ENCODE measurements around the gene ATP5PD.
A peak's percentile ranks its signal among the peaks of the same experiment; 100 is the strongest.
"Not testable (repeated sequence)": the region's sequence is repeated elsewhere in the genome, so short reads cannot be mapped to it uniquely, and the experiment has no call there.

ATP5PD gene

DNA sequence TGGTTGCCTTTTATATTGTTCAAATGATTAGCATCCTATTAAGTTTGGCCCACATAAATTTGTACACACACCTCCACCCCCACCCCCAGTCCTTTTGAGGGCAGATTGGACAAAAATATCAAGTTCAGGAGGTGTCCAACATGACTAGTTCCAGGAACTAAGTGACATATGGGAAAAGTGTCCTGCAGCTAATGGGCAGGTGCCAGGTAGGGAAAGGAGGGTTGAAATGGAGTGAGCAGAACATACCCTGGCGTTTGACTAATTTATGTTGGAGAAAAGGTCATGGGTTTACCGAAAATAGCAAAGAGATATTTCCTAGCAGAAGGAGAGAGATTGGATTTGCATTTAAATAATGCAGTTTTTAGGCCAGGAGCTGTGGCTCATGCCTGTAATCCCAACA is 5.2 kb upstream of the ATP5PD start:
- DNase-seq (ENCODE audit: low spot score) = no peak

GRCh38 chr17:75049706-75050105 is 2.9 kb upstream of the ATP5PD start:
- DNase-seq (ENCODE audit: low spot score) = no peak

DNA sequence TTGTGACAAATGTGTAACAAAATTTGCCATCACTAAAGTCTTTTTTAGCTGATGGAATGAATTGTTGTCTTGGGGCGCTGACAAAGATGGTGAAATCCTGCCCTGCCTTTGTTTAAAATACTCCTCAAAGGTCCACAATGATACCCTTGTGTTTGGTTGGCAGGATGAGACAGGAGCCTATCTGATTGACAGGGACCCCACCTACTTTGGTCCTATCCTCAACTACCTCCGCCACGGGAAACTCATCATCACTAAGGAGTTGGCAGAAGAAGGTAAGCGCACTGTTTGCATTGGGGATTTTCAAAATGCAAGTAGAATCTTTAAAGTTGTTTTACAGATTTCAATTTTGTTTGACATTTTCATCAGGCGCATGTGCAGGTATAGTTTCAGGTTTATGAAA is 2.3 kb upstream of the ATP5PD start:
- no peak for DNase-seq (ENCODE audit: low spot score)

DNA sequence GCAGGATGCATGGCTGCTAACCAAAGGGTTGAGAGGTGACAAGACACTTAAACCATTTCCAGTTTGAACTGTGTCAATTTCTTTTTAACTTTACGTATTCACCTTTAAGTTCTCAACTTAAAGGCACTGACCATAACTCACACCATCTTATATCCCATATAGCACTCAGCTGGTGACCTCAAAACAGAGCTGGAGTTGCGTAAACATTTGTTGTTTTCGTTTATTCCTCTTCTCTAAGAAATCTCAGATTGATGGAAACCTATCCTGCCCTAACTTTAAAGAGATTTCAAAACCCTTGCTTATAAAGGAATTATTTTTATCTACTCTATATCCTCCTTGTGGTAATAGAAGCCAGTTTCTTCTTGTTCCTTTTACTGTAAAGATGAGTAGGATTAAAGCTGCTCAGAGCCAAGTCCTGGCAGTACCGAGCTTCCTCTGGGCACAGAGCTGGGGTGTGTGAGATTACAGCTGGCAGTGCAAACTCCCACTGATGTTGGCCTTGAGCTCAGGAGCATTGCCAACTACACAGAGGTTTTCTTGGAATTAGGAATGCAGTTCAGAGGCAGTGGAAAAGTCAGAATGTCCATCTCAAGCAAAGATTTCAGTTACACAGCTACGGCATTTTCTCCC is 1.6 kb upstream of the ATP5PD start:
- DNase-seq (ENCODE audit: low spot score) = no peak

GRCh38 chr17:75047398-75048098 is 779 bp upstream of the ATP5PD start:
- no peak for DNase-seq (ENCODE audit: low spot score)

DNA sequence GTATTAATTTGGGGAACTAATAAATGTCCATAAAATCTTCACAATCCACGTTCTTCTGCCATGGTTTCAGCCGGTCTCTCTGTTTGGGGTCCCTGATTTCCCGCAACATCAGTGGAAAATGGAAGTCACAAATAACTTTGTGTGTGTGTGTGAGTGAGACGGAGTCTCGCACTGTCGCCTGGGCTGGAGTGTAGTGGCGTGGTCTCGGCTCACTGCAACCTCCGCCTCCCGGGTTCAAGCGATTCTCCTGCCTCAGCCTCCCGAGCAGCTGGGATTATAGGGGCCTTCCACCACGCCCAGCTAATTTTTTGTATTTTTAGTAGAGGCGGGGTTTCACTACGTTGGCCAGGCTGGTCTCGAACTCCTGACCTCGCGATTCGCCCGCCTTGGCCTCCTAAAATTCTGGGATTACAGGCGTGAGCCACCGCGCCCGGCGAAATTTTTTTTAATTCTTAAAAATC is 793 bp downstream of the ATP5PD start:
- not testable (repeated sequence) for DNase-seq (ENCODE audit: low spot score)

DNA sequence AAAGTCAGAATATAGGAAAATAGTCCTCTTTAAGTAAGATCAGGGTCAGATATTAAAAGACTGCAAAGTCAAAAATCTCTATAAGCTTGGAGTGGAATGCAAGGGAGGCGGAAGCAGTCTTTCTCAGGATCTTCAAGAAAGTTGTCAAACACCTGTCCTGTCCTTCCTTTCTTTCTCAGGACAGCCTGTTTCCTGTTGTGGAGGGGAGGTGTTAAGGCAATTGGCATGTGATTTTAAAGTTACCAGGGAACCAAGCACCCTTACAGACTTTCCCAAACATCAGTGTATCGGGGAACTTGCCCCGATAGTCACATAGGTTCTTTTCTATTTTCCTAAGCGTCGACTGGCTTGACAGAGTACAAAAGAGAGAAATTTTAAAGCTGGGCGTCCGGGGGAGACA is 2.1 kb downstream of the ATP5PD start:
- no peak for DNase-seq (ENCODE audit: low spot score)

DNA sequence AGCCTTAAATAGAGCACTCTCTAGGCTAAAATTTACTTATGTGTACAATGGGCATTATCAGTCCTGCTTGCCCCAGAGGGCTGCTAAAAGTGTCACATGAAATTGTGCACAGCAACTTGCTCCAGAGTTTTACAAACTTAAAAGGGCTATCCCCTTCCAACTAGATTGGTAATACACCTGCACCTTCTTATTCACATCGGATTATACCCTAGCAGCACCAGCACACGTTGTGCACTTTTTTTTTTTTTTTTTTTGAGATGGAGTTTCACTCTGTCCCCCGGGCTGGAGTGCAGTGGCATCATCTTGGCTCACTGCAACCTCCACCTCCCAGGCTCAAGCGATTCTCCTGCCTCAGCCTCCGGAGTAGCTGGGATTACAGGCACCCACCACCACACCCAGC is 3.0 kb downstream of the ATP5PD start:
- DNase-seq (ENCODE audit: low spot score) = not testable (repeated sequence)

DNA sequence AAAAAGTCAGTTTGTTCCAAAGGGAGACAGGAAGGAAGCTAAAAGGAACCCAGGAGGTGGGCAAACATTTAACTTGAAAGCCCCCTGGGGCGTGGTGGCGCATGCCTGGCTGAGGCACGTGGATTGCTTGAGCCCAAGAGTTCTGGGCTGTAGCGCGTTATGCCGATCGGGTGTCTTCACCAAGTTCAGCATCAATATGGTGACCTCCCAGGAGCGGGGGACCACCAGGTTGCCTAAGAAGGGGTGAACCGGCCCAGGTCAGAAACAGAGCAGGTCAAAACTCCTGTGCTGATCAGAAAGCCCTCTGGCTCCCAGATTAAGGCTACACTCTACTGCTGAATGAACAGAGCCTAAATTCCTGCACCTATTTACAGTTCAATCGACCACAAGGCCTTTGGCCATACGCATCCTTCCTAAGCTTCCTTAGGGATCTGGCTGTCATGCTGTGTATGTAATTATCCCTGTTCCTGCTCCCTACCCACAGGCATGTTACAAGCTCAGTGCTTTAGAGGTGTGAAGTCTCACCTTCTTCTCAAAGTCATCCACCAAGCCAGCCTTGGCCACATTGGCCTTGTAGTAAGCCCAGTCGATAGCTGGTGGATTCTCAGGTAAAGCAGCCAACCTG is 5.0 kb downstream of the ATP5PD start:
- DNase-seq (ENCODE audit: low spot score) = no peak

- no peak for DNase-seq (ENCODE audit: low spot score)
These were observed 7.5 kb downstream of the ATP5PD start for GRCh38 chr17:75039238-75039637.

- peak; percentile 94 for DNase-seq (ENCODE audit: low spot score)
These were observed 10.0 kb downstream of the ATP5PD start for GRCh38 chr17:75036643-75037268.

DNA sequence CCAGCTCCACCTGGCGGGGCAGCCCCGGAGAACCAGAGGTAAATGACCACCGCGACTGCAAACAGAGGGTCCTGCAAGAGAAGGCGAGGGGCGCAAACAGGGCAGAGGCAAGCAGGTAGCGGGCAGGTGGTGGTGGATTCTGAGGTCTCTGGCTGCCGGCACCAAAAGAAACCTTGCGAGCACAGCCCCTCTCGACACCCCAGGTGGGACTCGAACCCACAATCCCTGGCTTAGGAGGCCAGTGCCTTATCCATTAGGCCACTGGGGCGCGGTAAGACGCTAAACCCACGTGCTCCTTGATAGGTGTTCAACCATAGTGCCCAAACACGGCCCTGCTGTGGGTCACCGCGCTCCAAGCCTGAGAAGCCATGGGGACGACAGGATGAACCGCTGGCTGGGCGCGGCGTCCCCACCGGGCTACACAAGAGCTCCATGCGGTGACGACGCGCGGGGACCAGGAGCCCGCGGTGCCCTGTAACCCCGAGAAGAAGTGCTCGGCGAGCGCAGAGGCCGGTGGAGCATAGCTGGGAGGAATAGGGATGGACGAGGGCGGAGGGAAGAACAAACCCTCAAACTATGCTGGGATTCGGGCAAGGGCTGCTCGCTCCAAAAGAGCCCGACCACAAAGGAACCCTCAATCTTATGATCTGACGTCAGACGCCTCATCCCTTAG is 12.4 kb downstream of the ATP5PD start:
- DNase-seq (ENCODE audit: low spot score) = peak; percentile 83

DNA sequence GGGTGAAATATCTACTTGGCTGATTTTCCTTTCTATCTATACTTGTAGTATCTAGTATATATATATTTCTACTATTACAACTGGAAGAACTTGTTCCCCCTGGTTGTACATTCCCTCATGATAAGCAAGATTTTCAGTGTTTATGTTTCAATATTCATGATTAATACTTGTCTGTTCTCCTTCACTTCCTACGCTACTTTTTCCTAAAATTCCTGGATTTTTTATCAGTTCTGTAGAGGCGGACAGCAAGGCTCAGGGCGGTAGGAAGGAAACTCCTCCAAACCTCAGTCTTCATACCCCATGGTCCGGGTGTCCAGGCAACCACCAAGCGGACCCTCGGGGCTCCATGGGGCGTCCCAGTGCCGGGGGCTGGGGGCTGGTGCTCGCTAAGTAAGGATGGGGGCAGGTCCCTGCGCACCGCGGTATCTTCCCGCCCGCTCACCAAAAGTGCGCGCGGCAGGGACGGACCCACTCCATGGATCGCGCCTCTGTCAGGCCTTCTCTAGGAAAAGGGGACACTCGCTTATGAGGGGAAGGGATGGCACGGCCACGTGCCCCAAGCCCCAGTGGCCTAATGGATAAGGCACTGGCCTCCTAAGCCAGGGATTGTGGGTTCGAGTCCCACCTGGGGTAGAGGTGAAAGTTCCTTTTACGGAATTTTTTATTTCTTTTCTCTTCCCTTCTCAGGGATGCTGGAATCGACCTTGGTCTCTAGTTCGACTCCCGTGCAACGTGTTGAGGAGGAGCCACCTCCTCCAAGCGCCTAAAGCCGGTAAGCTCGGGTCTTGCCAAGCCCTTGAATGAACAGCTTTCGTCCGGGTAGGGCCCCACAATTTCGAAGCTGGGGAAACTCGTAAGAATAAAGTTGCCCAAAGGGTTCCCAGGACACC is 13.2 kb downstream of the ATP5PD start:
- peak; percentile 85 for DNase-seq (ENCODE audit: low spot score)

- no peak for DNase-seq (ENCODE audit: low spot score)
These were observed 14.0 kb downstream of the ATP5PD start for GRCh38 chr17:75032720-75033280.

GRCh38 chr17:75031972-75032719 is 14.6 kb downstream of the ATP5PD start:
- DNase-seq (ENCODE audit: low spot score) = peak; percentile 56

DNA sequence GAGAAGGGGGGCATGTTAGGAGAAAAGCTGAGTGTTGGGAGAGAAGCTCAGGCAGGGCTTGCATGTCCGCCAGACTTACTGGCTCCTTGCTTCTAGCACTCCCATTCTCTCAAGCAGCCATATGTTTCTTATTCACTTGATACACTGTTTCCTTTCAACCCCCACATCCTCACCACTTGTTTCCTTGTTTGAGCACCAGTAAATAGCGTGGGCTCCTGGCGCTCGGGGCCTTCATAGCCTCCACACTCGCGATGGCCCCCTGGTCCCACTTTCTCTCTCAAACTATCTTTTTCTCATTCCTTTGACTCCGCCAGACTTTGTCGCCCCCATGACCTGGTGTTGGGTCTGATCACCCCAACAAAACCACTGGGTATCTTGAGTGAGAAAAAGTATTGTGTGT is 16.6 kb downstream of the ATP5PD start:
- no peak for DNase-seq (ENCODE audit: low spot score)

- not testable (repeated sequence) for DNase-seq (ENCODE audit: low spot score)
These were observed 20.1 kb downstream of the ATP5PD start for GRCh38 chr17:75026650-75027049.

DNA sequence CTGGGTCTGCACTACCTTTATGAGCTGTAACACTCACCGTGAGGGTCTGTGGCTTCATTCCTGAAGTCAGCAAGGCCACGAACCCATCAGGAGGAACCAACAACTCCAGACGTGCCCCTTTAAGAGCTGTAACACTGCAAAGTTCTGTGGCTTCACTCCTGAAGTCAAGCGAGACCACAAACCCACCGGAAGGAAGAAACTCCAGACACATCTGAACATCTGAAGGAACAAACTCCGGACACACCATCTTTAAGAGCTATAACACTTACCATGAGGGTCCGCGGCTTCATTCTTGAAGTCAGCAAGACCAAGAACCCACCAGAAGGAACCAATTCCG is 21.4 kb downstream of the ATP5PD start:
- DNase-seq (ENCODE audit: low spot score) = not testable (repeated sequence)

- DNase-seq (ENCODE audit: low spot score) = peak; percentile 25
These were observed 21.9 kb downstream of the ATP5PD start for GRCh38 chr17:75024686-75025397.
